ENCODE data around the gene LYPD6B.

LYPD6B gene

DNA sequence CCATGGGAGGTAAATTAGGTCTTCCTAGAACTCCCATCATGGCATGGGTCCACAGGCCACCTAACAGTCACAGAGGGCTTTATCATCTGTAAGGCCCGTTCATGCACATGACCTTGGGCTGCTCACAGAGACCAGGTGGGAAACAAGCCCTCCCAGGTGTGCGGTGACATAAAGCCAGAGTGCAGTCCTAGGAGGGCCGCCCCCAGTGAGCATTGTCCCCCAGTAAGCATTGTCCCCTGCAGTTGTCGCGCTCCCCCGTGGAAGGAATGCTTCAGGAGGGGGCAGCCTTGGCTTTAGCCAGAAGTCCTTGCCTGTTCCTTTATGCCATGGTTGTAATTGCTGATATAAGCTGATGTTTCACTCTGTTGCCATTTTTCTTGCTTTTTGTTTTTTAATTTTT, 41.7 kb upstream of the LYPD6B start:
- Histone ChIP-seq H3K9me3 (replicated peaks; ENCODE audit: insufficient read depth, low read length) (no peaks in the 10 kb centered on the region), H3K4me1 (ENCODE audit: low read length) (no peaks in the 10 kb centered on the region), H3K27ac (ENCODE audit: low read length) (no peak overlapping the region), H3F3A (ENCODE audit: insufficient read depth, low read length) (no peaks in the 10 kb centered on the region), H3K36me3 (replicated peaks; ENCODE audit: insufficient read depth, low read length) (no peaks in the 10 kb centered on the region), H3K9me2 (replicated peaks; ENCODE audit: insufficient read depth, low read length) (no peaks in the 10 kb centered on the region), H3K27me3 (replicated peaks; ENCODE audit: insufficient read depth, low read length) (no peaks in the 10 kb centered on the region), H3K4me2 (ENCODE audit: low read depth, low read length) (no peak overlapping the region), H4K20me1 (ENCODE audit: insufficient read depth, low read length) (no peaks in the 10 kb centered on the region), H3K9ac (ENCODE audit: low read length) (no peak overlapping the region), H2AFZ (ENCODE audit: low read length) (no peak overlapping the region), H3K79me2 (ENCODE audit: low read length) (no peaks in the 10 kb centered on the region), H3K4me3 (ENCODE audit: low read length) (no peak overlapping the region)
- TF ChIP-seq EZH2 (optimal IDR thresholded peaks at IDR 0.05; ENCODE audit: low read depth, low read length) (no peak), EZH2phosphoT487 (IDR thresholded peaks at IDR 0.05; ENCODE audit: low read length) (no peak)
- TF ChIP-seq, protein P1, sequence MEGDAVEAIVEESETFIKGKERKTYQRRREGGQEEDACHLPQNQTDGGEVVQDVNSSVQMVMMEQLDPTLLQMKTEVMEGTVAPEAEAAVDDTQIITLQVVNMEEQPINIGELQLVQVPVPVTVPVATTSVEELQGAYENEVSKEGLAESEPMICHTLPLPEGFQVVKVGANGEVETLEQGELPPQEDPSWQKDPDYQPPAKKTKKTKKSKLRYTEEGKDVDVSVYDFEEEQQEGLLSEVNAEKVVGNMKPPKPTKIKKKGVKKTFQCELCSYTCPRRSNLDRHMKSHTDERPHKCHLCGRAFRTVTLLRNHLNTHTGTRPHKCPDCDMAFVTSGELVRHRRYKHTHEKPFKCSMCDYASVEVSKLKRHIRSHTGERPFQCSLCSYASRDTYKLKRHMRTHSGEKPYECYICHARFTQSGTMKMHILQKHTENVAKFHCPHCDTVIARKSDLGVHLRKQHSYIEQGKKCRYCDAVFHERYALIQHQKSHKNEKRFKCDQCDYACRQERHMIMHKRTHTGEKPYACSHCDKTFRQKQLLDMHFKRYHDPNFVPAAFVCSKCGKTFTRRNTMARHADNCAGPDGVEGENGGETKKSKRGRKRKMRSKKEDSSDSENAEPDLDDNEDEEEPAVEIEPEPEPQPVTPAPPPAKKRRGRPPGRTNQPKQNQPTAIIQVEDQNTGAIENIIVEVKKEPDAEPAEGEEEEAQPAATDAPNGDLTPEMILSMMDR (IDR thresholded peaks at IDR 0.05; ENCODE audit: low read length), result no peak
- DNase-seq, result no peak

DNA sequence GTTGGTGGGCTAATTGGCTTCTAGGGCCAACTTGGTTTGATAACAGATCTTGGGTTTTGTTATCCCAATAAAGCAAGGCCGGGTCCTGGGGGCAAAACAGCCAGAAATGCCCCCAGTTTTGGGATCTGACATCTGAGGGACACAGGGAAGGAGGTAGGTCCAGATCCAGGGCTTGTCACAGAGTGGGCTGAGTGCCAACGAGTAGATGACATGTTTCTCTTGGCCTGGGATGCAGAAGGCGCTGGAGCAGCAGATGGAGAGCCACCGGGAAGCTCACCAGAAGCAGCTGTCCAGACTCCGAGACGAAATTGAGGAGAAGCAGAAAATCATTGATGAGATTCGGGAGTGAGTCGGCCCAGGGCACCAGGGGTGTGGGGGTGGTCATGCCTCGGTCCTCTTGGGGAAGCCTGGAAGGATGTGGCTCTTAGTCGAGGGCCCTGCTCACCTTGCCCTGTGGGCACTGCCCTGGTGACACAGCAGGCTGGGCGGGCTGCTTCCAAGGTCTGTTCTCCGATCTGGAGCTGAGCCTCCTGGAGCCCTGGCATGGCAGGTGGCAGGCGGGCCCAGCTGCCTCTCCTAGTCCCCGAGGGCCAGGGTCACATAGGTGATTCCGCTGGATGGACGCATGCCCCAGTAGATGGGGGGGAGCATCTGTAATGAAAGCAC, 40.2 kb upstream of the LYPD6B start:
- H3K9me3 ChIP-seq (replicated peaks; ENCODE audit: insufficient read depth, low read length), result no peaks in the 10 kb centered on the region
- H3K9me2 ChIP-seq (replicated peaks; ENCODE audit: insufficient read depth, low read length), result no peaks in the 10 kb centered on the region
- no peak for DNase-seq
- no peaks in the 10 kb centered on the region for H3K79me2 ChIP-seq (ENCODE audit: low read length)
- no peaks in the 10 kb centered on the region for H3K36me3 ChIP-seq (replicated peaks; ENCODE audit: insufficient read depth, low read length)
- no peaks in the 10 kb centered on the region for H3F3A ChIP-seq (ENCODE audit: insufficient read depth, low read length)
- no peak overlapping the region for H3K4me2 ChIP-seq (ENCODE audit: low read depth, low read length)
- H3K4me3 ChIP-seq (ENCODE audit: low read length), result no peak overlapping the region
- H3K27ac ChIP-seq (ENCODE audit: low read length), result no peak overlapping the region
- no peak overlapping the region for H2AFZ ChIP-seq (ENCODE audit: low read length)
- no peaks in the 10 kb centered on the region for H4K20me1 ChIP-seq (ENCODE audit: insufficient read depth, low read length)
- H3K27me3 ChIP-seq (replicated peaks; ENCODE audit: insufficient read depth, low read length), result no peaks in the 10 kb centered on the region
- H3K9ac ChIP-seq (ENCODE audit: low read length), result no peak overlapping the region
- no peaks in the 10 kb centered on the region for H3K4me1 ChIP-seq (ENCODE audit: low read length)
- TF ChIP-seq, protein P1 (IDR thresholded peaks at IDR 0.05; ENCODE audit: low read length), result no peak
- TF ChIP-seq EZH2 (optimal IDR thresholded peaks at IDR 0.05; ENCODE audit: low read depth, low read length) (no peak), EZH2phosphoT487 (IDR thresholded peaks at IDR 0.05; ENCODE audit: low read length) (no peak)

DNA sequence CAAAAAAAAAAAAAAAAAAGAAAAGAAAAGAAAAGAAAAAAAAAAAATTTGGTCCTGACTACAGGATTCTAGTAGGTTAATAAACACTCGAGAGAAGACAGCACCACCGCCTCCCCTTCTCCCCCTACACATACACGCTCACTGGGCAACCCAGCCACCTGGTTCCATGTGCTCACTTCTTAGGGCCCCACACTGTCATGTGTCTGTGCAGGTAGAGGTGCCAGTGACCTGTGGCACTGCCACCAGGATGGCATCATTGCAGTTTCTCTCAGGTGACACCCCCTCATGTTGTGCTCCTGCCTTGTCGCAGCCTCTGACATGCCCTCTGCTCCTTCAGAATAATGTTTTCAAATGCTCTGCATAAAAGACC, 39.7 kb upstream of the LYPD6B start:
- Histone ChIP-seq H3K36me3 (replicated peaks; ENCODE audit: insufficient read depth, low read length) (no peaks in the 10 kb centered on the region), H3K4me3 (ENCODE audit: low read length) (no peak overlapping the region), H3K9me3 (replicated peaks; ENCODE audit: insufficient read depth, low read length) (no peaks in the 10 kb centered on the region), H3K4me2 (ENCODE audit: low read depth, low read length) (no peak overlapping the region), H3K27ac (ENCODE audit: low read length) (no peak overlapping the region), H4K20me1 (ENCODE audit: insufficient read depth, low read length) (no peaks in the 10 kb centered on the region), H3K4me1 (ENCODE audit: low read length) (no peaks in the 10 kb centered on the region), H3K9ac (ENCODE audit: low read length) (no peak overlapping the region), H2AFZ (ENCODE audit: low read length) (no peak overlapping the region), H3K9me2 (replicated peaks; ENCODE audit: insufficient read depth, low read length) (no peaks in the 10 kb centered on the region), H3K79me2 (ENCODE audit: low read length) (no peaks in the 10 kb centered on the region), H3F3A (ENCODE audit: insufficient read depth, low read length) (no peaks in the 10 kb centered on the region), H3K27me3 (replicated peaks; ENCODE audit: insufficient read depth, low read length) (no peaks in the 10 kb centered on the region)
- DNase-seq, result no peak
- TF ChIP-seq, protein P1 (IDR thresholded peaks at IDR 0.05; ENCODE audit: low read length), result no peak
- no peak for TF ChIP-seq EZH2phosphoT487 (IDR thresholded peaks at IDR 0.05; ENCODE audit: low read length)
- no peak for TF ChIP-seq EZH2 (optimal IDR thresholded peaks at IDR 0.05; ENCODE audit: low read depth, low read length)
